Skeletal muscle tissue (tissue), 4 donors: Measurements from ENCODE around the gene HIVEP2. TPM values are rescaled to one million over a fixed set of nuclear protein-coding genes. Genes with fewer than 3 reads are reported as not detected.
A peak's percentile ranks its signal among the peaks of the same experiment; 100 is the strongest.

Source experiments
- H3K27ac ChIP-seq: one replicate; pipeline ENCODE4 v1.7.0; 2013; ENCODE audit warnings: mild to moderate bottlenecking, low read depth, low read length, inconsistent platforms
- H3K27me3 ChIP-seq, 3 donors: one replicate each; pipeline ENCODE4 v1.7.0; 2013; ENCODE audit warnings: low read length in 3 of 3; ENCODE audit not compliant: control insufficient read depth in 3 of 3, insufficient read depth in 3 of 3
- H3K36me3 ChIP-seq, 3 donors: one replicate each; pipeline ENCODE4 v1.7.0; 2013; ENCODE audit warnings: low read length in 3 of 3; ENCODE audit not compliant: control insufficient read depth in 3 of 3, insufficient read depth in 3 of 3
- H3K4me1 ChIP-seq, 3 donors: one replicate each; pipeline ENCODE4 v1.7.0; 2013; ENCODE audit warnings: low read length in 3 of 3, mild to moderate bottlenecking in 3 of 3; ENCODE audit not compliant: control insufficient read depth in 3 of 3, insufficient read depth in 3 of 3
- H3K4me3 ChIP-seq, 3 donors: one replicate each; pipeline ENCODE4 v1.7.0; 2013; ENCODE audit warnings: low read length in 3 of 3
- H3K9ac ChIP-seq, 3 donors: one replicate each; pipeline ENCODE4 v1.7.0; 2013; ENCODE audit warnings: low read length in 3 of 3, mild to moderate bottlenecking in 3 of 3, moderate library complexity in 2 of 3, low read depth in 1 of 3
- H3K9me3 ChIP-seq, 3 donors: one replicate each; pipeline ENCODE4 v1.7.0; 2013; ENCODE audit warnings: low read length in 3 of 3; ENCODE audit not compliant: control insufficient read depth in 3 of 3
- total RNA-seq: library from RNA; depleted of rRNA; stranded (reverse); fragments of >200 nt; gene quantifications from one replicate; pipeline ENCODE4 v1.2.3, GENCODE V29; 2014
- donor health status: Osteomylitis.

Gene HIVEP2
- total RNA-seq, 1 donor from 2014 or later, result 17.7 TPM

DNA sequence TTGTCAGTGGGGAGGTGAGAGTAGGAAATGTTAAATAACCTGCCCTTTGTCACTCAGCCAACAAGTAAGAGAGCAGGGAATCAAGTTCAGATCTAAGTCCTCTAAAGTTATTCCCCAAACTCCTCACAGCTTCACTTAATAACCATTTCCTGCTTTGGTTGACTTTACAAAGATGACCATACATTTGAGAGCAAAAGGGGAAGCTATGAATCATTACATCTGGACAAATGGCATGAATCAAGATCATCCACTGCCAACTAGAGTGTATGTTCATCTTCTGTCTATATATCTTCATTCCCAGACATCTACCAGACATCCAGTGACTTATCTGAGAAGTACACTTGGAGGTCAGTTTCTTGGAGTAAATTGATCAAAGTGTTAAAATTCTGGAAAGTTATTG, 15.1 kb upstream of the HIVEP2 start:
- no peaks in the 10 kb centered on the region for H3K9me3 ChIP-seq
- H3K27ac ChIP-seq, result no peak overlapping the region
- no peaks in the 10 kb centered on the region for H3K4me1 ChIP-seq
- H3K9ac ChIP-seq, result no peak overlapping the region
- no peaks in the 10 kb centered on the region for H3K27me3 ChIP-seq
- no peaks in the 10 kb centered on the region for H3K36me3 ChIP-seq
- H3K4me3 ChIP-seq, result no peak overlapping the region

DNA sequence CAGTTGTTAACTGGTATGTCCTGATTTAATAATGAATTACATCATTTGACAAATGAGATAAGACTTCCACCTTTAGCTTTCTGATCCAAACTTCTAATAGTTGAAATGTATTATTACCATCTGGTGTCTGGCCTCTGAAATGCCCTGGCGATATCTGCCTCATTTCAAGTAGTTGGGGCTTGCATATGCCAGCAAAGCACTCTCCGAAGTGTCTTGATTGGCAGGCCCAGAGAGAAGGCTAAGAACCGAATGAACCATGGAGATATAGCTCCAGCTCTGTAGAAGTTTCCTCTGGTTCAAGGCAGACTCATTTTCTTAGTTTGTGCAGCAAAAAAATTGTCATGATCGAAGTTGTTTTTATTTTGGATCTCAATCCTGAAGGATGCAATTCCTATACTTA, 13.4 kb upstream of the HIVEP2 start:
- no peaks in the 10 kb centered on the region for H3K9me3 ChIP-seq
- no peak overlapping the region for H3K4me3 ChIP-seq
- no peak overlapping the region for H3K27ac ChIP-seq
- no peaks in the 10 kb centered on the region for H3K27me3 ChIP-seq
- no peaks in the 10 kb centered on the region for H3K4me1 ChIP-seq
- H3K9ac ChIP-seq, result no peak overlapping the region
- no peaks in the 10 kb centered on the region for H3K36me3 ChIP-seq

DNA sequence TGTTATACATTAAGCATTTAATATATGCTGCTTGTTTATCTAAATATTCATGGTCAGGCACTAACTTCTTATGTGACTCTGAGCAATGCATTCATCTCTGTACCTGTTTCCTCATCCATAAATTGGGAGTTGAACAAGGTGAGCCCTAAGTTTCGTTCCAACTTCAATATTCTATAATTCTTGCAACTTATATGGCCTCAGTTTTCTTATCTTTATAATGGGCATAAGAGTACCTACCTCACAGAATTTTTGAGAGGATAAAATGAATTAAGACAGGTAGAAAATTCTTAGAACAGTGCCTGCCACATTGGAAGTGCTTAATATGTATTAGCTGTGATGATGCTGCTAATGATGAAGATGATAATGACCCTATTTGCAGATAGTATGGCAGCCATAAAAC, 11.8 kb upstream of the HIVEP2 start:
- Histone ChIP-seq H3K4me1 (no peaks in the 10 kb centered on the region), H3K4me3 (no peak overlapping the region), H3K27me3 (no peaks in the 10 kb centered on the region), H3K9ac (no peak overlapping the region), H3K36me3 (no peaks in the 10 kb centered on the region), H3K27ac (no peak overlapping the region), H3K9me3 (no peaks in the 10 kb centered on the region)

DNA sequence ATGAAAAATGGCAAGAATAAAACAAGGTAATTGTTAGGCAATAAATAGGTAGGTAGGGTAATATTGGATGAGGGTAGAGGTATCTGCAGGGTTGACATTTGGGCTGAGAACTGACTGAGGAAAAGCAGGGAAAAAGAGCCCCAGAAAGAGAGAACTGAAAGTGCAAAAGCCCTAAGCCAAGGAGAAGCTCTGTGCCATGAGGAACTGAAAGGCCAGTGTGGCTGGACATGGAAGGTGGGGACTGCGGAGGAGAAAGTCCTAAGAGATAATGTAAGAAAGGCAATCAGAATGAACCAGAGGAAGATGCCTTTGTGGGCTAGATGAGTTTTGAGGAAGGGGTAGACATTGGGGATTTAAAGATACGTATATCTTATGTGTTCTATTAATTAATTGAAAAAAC, 9.9 kb upstream of the HIVEP2 start:
- H3K4me3 ChIP-seq, result no peak overlapping the region
- no peaks in the 10 kb centered on the region for H3K27me3 ChIP-seq
- H3K9me3 ChIP-seq, result no peaks in the 10 kb centered on the region
- no peak overlapping the region for H3K27ac ChIP-seq
- no peak overlapping the region for H3K9ac ChIP-seq
- no peaks in the 10 kb centered on the region for H3K4me1 ChIP-seq
- H3K36me3 ChIP-seq, result no peaks in the 10 kb centered on the region

DNA sequence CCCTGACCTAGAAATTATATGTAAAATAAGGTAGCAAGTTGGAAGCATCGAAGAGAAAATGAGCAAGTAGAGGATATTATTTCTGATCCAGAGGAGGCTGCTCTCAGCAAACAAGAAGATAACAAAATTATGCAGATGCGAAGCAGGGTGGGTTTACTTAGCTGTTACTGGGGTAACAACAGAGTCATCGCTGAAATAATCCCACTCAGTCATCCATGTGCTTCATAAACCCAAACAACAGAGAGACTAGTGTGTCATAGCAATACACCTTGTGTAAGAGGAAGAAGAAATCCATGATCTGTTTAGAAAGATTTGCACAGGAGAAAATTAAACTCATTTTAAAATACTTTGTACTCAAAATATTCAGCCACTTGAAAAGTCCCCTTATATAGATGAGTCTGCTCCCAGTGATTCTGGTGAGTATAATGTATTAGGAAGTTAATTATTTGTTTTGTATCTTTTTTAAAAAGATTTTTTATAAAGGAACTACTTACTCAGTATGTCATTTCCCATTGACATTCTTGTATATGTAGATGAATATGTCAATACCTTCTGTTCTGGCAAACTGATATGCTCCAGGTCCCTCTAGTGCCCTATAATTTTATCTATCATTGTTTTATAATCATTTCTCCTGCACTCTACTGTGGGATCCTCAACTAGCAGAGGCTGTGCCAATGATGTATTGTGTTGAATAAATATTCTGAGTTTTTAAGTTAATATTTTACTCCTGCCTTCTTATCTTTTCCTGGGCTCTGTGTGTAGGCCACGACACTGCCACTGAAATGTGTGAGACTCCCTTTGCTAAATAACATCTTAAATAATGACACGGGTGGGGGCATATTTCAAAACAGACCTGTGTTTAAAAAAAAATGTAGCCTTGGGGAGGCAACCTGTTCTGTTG, 8.6 kb upstream of the HIVEP2 start:
- H3K4me3 ChIP-seq, result no peak overlapping the region
- no peaks in the 10 kb centered on the region for H3K36me3 ChIP-seq
- H3K27ac ChIP-seq, result no peak overlapping the region
- H3K9ac ChIP-seq, result no peak overlapping the region
- H3K9me3 ChIP-seq, result no peaks in the 10 kb centered on the region
- H3K27me3 ChIP-seq, result no peaks in the 10 kb centered on the region
- H3K4me1 ChIP-seq, result no peaks in the 10 kb centered on the region

DNA sequence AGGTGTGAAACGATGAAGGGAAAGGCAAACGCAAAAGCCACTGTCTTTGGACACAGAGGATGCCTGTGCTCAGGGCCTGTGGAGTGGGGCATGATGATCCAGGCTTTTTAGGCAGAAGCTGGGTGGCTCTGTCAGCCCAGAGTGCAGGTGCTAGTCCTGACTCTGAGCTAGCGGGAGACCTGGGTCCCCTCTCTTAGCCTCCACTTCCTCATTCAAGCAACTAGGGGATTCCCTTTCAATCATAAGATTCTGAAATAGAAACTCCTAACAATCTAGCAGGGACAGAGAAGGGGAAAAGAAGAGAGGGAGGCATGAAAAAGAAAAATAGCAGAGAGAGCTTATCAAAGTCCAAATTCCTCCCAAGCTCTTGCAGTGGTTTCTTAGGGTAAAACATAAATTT, 7.6 kb upstream of the HIVEP2 start:
- H3K27ac ChIP-seq, result no peak overlapping the region
- no peaks in the 10 kb centered on the region for H3K27me3 ChIP-seq
- no peaks in the 10 kb centered on the region for H3K36me3 ChIP-seq
- H3K4me3 ChIP-seq, result no peak overlapping the region
- no peaks in the 10 kb centered on the region for H3K9me3 ChIP-seq
- H3K9ac ChIP-seq, result no peak overlapping the region
- peaks cover 0 to 2% (median 0%) of the 10 kb centered on the region in 3 donors for H3K4me1 ChIP-seq

DNA sequence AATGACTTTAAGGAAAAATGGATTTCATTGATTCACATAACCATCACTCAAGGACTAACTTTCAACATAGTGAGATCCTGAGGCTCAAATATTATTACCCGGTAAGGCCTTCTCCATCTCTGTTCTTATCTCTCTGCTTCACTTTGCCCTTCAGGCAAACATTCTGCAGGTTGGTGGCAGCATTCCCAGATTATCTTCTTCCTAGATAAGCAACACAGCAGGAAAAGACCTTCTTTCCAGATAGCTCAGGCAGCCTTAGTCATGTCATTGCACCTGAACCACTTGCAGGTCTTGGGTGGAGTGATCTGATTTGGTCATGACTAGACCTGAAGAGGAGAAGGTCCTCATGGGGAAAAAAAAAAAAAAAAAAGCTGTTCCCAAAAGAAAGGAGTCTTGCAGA, 5.3 kb upstream of the HIVEP2 start:
- H3K4me3 ChIP-seq, result no peak overlapping the region
- H3K9ac ChIP-seq, result no peak overlapping the region
- H3K27me3 ChIP-seq, result no peaks in the 10 kb centered on the region
- no peaks in the 10 kb centered on the region for H3K36me3 ChIP-seq
- no peaks in the 10 kb centered on the region for H3K9me3 ChIP-seq
- H3K27ac ChIP-seq, result no peak overlapping the region
- H3K4me1 ChIP-seq, result peaks cover 0 to 2% (median 0%) of the 10 kb centered on the region in 3 donors

DNA sequence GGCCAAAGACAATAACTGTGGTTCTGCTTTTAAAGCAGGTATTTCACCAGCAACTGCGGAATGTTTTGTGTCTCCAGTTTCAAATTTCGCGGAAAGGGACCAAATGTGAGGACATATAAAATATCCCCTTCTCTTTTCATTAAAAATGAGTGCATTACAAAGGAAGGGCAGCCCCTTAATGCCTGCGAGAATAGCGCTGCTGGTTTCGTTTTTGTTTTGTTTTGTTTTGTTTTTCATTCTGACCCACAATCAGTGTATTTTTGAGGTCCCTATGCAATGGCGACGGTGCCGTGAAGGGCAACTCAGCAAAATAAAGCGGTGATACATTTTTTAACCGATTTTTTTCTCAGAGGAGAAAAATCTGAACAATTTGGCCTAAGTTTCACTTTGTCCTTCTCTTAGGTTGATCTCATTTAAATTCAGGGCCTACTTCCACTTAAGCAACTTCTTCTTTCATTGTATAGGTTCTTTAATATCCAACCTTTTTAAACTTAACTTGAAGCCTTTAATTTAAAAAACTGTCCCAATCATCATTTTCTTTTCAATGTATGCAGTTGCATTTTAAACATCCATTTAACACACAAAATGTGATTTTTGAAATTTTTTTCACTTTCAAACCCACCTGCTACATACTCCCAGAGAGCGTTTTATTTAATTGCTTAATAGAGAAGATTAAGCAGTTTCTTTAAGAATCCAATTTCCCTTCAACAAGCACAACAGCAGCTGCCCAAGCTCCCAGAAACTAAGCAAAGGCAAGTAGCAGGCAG, 2.9 kb upstream of the HIVEP2 start:
- Histone ChIP-seq H3K9me3 (no peaks in the 10 kb centered on the region), H3K4me1 (peaks cover 12 to 16% (median 15%) of the 10 kb centered on the region in 3 donors), H3K9ac (peak overlapping the region; percentile 83 to 100 (median 99)), H3K36me3 (no peaks in the 10 kb centered on the region), H3K4me3 (peak overlapping the region; percentile 88 to 98 (median 98)), H3K27me3 (no peaks in the 10 kb centered on the region), H3K27ac (peak overlapping the region; percentile 99)

DNA sequence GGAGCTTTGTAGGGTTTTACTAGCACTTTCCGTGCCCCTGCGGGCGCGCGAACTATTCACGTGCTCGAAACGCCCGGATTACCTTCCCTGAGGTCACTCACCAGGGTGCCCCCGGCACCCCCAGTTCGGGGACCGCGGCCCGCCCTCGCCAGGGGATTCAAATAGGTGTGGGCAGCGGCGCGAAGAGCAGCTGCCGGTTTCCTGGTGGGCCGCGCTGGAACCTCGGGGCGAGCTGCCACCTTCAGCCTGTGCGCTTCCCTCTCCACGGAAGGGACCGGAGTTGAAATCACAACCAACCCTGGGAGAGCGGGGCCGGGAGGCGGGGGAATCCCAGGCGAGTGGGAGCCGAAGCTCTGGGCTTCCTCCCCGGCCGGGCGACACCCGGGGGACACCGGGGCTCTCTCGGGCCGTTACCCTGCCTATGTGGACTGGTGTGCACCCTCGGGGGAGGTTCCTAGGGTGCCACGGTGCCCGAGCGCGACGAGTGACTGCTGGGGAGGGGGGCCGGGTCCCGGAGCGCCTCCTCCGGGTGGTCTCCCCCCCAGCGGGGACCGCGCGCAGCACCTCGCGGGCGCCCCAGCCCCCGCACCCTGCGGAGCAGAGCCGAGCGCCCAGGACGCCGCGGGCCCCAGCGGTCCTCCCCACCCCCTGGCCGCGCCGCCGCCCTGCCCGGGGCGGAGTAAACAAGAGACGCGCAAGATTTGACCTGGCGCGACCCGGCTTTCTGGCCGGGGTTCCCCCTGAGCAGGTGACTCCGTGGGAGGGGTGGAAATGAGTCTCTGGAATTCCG, 2.1 kb upstream of the HIVEP2 start:
- Histone ChIP-seq H3K27me3 (no peaks in the 10 kb centered on the region), H3K4me1 (peaks cover 15 to 18% (median 17%) of the 10 kb centered on the region in 3 donors), H3K27ac (peak overlapping the region; percentile 99), H3K9ac (peak overlapping the region; percentile 99 to 100 (median 99)), H3K9me3 (no peaks in the 10 kb centered on the region), H3K36me3 (no peaks in the 10 kb centered on the region), H3K4me3 (peak overlapping the region; percentile 89 to 98 (median 98))
